Retinal pigment epithelial cell (primary cell): ENCODE measurements around the gene PAPOLB.

ENCODE experiments used
- DNase-seq: peaks from one replicate; pipeline ENCODE4 v3.0.0-alpha.2; 2010; ENCODE audit warnings: low read depth
- H3K4me3 ChIP-seq: 2 replicates; pipeline ENCODE4 v1.5.1; 2011; ENCODE audit warnings: mild to moderate bottlenecking, low read length, control low read depth, moderate library complexity
- CTCF ChIP-seq: conservative IDR thresholded peaks from 2 replicates; pipeline ENCODE4 v1.5.1; 2011; ENCODE audit warnings: low read depth, low read length, control low read depth, inconsistent platforms

Gene PAPOLB

GRCh38 chr7:4822677-4823076, 39.2 kb downstream of the PAPOLB start:
- no peak overlapping the region for H3K4me3 ChIP-seq
- DNase-seq, result no peak
- TF ChIP-seq CTCF, result no peak

- no peak overlapping the region for H3K4me3 ChIP-seq
- no peak for DNase-seq
- TF ChIP-seq CTCF, result no peak
Observed at GRCh38 chr7:4820967-4821471, 40.8 kb downstream of the PAPOLB start.

- no peak for DNase-seq
- no peak overlapping the region for H3K4me3 ChIP-seq
- TF ChIP-seq CTCF, result no peak
Observed at GRCh38 chr7:4820405-4820966, 41.3 kb downstream of the PAPOLB start.

- H3K4me3 ChIP-seq, result no peak overlapping the region
- DNase-seq, result no peak
- no peak for TF ChIP-seq CTCF
Observed at GRCh38 chr7:4819560-4820404, 42.0 kb downstream of the PAPOLB start.

- no peak overlapping the region for H3K4me3 ChIP-seq
- no peak for DNase-seq
- no peak for TF ChIP-seq CTCF
Observed at GRCh38 chr7:4818000-4818794, 43.6 kb downstream of the PAPOLB start.

GRCh38 chr7:4817178-4817901, 44.5 kb downstream of the PAPOLB start:
- TF ChIP-seq CTCF, result no peak
- no peak overlapping the region for H3K4me3 ChIP-seq
- no peak for DNase-seq
